K562 (cell line): ENCODE data around the gene TMEM38B. TPM values are rescaled to one million over a fixed set of nuclear protein-coding genes. Genes with fewer than 3 reads are reported as not detected.

Experiments
- CEBPB ChIP-seq: fragments of 450-650 bp; IDR thresholded peaks from 2 replicates; pipeline ENCODE4 v1.6.1; 2016; ENCODE audit warnings: missing genetic modification characterization, missing compliant biosample characterization
- CHD2 ChIP-seq: IDR thresholded peaks from 2 replicates; pipeline ENCODE4 v1.6.1; 2011; ENCODE audit warnings: low read depth, low read length
- EWSR1 ChIP-seq: fragments of 450-650 bp; IDR thresholded peaks from 2 replicates; pipeline ENCODE4 v1.6.1; 2018; ENCODE audit warnings: borderline replicate concordance, mild to moderate bottlenecking, low read depth, moderate library complexity; ENCODE audit not compliant: partially characterized antibody
- HNRNPLL ChIP-seq: fragments of 200-400 bp; formaldehyde crosslinking; IDR thresholded peaks from 2 replicates; pipeline ENCODE4 v1.6.1; 2017; ENCODE audit warnings: low read length, low read depth, mild to moderate bottlenecking; ENCODE audit not compliant: poor library complexity, severe bottlenecking
- KAT2B ChIP-seq: IDR thresholded peaks from one replicate; pipeline ENCODE4 v1.6.1; 2012; ENCODE audit warnings: low read depth, mild to moderate bottlenecking, control low read depth, inconsistent platforms, low read length, moderate library complexity
- MEF2A ChIP-seq: IDR thresholded peaks from 2 replicates; pipeline ENCODE4 v1.6.1; 2011; ENCODE audit warnings: low read depth, mild to moderate bottlenecking, low read length, moderate library complexity; ENCODE audit not compliant: control insufficient read depth
- NR1H2 ChIP-seq: sonication (generic); formaldehyde crosslinking; IDR thresholded peaks from 2 replicates; pipeline ENCODE4 v1.4.0; 2020; ENCODE audit warnings: mild to moderate bottlenecking, missing genetic modification reagents
- RNF2 ChIP-seq: sonication (generic); IDR thresholded peaks from 2 replicates; pipeline ENCODE4 v1.6.1; 2016
- SAFB ChIP-seq: fragments of 200-400 bp; formaldehyde crosslinking; IDR thresholded peaks from 2 replicates; pipeline ENCODE4 v1.6.1; 2017; ENCODE audit warnings: low read depth, low read length, borderline replicate concordance
- SMAD4 ChIP-seq: fragments of 250-450 bp; sonication (Bioruptor Pico); conservative IDR thresholded peaks from 2 replicates; pipeline ENCODE4 v1.8.0; 2021; ENCODE audit warnings: inconsistent platforms, mild to moderate bottlenecking, moderate library complexity
- SUPT5H ChIP-seq: fragments of 450-650 bp; IDR thresholded peaks from 2 replicates; pipeline ENCODE4 v1.6.1; 2016
- TARDBP ChIP-seq: fragments of 450-650 bp; IDR thresholded peaks from 2 replicates; pipeline ENCODE4 v1.6.1; 2016
- ZBTB8A ChIP-seq: fragments of 450-650 bp; IDR thresholded peaks from 2 replicates; pipeline ENCODE4 v1.6.1; 2018; ENCODE audit warnings: mild to moderate bottlenecking, moderate library complexity; ENCODE audit not compliant: partially characterized antibody
- ZNF318 ChIP-seq, 2 experiments: fragments of 450-650 bp; IDR thresholded peaks; 2 replicates each; pipeline ENCODE4 v1.6.1; 2016; ENCODE audit warnings: mild to moderate bottlenecking in 2 of 2, borderline replicate concordance in 1 of 2, low read depth in 1 of 2, moderate library complexity in 1 of 2
- polyA plus RNA-seq, 8 experiments: library from polyadenylated mRNA; depleted of rRNA in 4 of 8; stranded (reverse) in 5 of 8; unstranded in 3 of 8; fragments of >200 nt; fragmentation: Nextera tagmentation in 2 of 8; fragmentation: Illumina TruSeq in 1 of 8; extraction: Ambion mirVana in 2 of 8; extraction: Trizol in 1 of 8; gene quantifications; 2 replicates each; pipeline versions ENCODE4 v1.2.1 to v1.2.3, GENCODE V29; 2011 to 2014; ENCODE audit warnings: inconsistent platforms in 1 of 8, missing spikeins in 1 of 8
- total RNA-seq, 7 experiments: library from RNA; depleted of rRNA in 6 of 7; stranded (reverse); fragments of >200 nt in 6 of 7; fragmentation: Illumina TruSeq in 2 of 7; extraction: Trizol in 2 of 7; gene quantifications; 2 replicates each; pipeline versions ENCODE4 v1.2.1 to v1.2.3, GENCODE V29; 2011 to 2021; ENCODE audit warnings: low replicate concordance in 1 of 7
- TF ChIP-seq, protein P1 (sequence below): fragments of 450-650 bp; IDR thresholded peaks from 2 replicates; pipeline ENCODE4 v1.6.1; 2016; ENCODE audit warnings: borderline replicate concordance
- TF ChIP-seq, protein P2 (sequence below): sonication (generic); formaldehyde crosslinking; IDR thresholded peaks from 2 replicates; pipeline ENCODE4 v1.8.0; 2022; ENCODE audit warnings: missing genetic modification reagents, mild to moderate bottlenecking, moderate library complexity, borderline replicate concordance

Gene TMEM38B
- total and polyA plus RNA-seq, 9 of the 15 experiments (the other 6 are each of a cell fraction or from before 2014, with no cell fraction given), result 26.0 to 57.5 (median 38.5) TPM

DNA sequence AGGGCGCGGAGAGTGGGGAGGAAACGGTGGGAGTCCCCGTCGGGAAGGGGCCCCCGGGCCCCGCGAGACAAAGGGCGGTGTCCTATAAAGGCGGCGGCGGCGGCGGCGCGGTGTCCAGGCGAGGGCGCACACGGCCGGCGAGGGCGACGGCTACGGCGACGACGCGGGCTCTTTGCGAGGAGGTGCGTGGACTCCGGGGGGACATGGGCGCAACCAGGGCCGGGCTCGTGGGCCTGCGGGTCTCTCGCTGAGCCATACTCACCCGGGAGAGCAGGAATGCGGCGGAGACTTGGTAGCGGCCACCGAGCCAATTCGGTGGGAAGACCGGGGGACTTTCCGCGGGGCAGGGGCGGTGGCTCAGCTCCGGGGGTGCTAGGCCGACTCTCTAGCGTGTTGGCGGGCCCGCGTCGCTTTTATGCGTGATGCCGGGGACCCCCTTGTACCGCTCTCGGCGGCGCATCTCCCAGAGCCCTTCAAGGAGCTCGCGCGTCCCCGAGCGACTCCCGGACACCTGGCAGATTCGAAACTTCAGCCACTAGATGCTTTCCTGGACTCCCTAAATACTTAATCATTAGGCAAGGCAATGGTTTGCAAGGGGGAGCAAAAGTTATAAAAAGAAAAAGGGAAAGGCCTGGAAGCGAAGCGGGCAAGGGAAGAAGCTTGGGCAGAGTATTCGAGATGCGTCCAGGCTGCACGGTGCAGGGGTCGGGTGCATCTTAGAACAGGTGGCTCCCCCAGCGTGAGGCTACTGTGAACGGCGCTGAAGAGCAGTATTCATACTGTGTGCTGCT is 38.0 kb upstream of the TMEM38B start (continued):
- no peak for TF ChIP-seq ZNF318 (IDR thresholded peaks at IDR 0.05; ENCODE audit: borderline replicate concordance in 1 of 2, low read depth in 1 of 2)
- TF ChIP-seq ZBTB8A, result no peak
- TF ChIP-seq EWSR1, result no peak
- peak; percentile 83 for TF ChIP-seq HNRNPLL
- TF ChIP-seq MEF2A, result no peak
- peak; percentile 63; the same call in 1 of the 2 replicates for TF ChIP-seq SAFB
- TF ChIP-seq NR1H2, result 0 out of 2 replicates have a peak, but pooled peaks have one; percentile 32
- TF ChIP-seq SUPT5H, result no peak
- TF ChIP-seq SMAD4, result peak; percentile 54
- TF ChIP-seq, protein P1, sequence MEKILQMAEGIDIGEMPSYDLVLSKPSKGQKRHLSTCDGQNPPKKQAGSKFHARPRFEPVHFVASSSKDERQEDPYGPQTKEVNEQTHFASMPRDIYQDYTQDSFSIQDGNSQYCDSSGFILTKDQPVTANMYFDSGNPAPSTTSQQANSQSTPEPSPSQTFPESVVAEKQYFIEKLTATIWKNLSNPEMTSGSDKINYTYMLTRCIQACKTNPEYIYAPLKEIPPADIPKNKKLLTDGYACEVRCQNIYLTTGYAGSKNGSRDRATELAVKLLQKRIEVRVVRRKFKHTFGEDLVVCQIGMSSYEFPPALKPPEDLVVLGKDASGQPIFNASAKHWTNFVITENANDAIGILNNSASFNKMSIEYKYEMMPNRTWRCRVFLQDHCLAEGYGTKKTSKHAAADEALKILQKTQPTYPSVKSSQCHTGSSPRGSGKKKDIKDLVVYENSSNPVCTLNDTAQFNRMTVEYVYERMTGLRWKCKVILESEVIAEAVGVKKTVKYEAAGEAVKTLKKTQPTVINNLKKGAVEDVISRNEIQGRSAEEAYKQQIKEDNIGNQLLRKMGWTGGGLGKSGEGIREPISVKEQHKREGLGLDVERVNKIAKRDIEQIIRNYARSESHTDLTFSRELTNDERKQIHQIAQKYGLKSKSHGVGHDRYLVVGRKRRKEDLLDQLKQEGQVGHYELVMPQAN, result no peak
- TF ChIP-seq CEBPB (tag), result no peak
- no peak for TF ChIP-seq TARDBP
- TF ChIP-seq CHD2, result peak; percentile 13; the same call in 1 of the 2 replicates
- TF ChIP-seq, protein P2, sequence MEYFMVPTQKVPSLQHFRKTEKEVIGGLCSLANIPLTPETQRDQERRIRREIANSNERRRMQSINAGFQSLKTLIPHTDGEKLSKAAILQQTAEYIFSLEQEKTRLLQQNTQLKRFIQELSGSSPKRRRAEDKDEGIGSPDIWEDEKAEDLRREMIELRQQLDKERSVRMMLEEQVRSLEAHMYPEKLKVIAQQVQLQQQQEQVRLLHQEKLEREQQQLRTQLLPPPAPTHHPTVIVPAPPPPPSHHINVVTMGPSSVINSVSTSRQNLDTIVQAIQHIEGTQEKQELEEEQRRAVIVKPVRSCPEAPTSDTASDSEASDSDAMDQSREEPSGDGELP (CRISPR knock-in tag), result peak; percentile 48; the same call in 1 of the 2 replicates
- TF ChIP-seq KAT2B, result no peak
- TF ChIP-seq RNF2, result peak; percentile 32; the same call in 1 of the 2 replicates
